PC-9 (cell line): Measurements from ENCODE around the gene XAB2.

Source experiments
- CTCF ChIP-seq: fragments of 200-600 bp; sonication (generic); conservative IDR thresholded peaks from 2 replicates; pipeline ENCODE4 v1.6.1; 2017; ENCODE audit warnings: mixed run types, antibody characterized with exemption, mild to moderate bottlenecking, moderate library complexity
- EZH2 ChIP-seq: fragments of 200-600 bp; sonication (generic); IDR thresholded peaks from 2 replicates; pipeline ENCODE4 v1.8.0; 2017; ENCODE audit warnings: antibody characterized with exemption, low read depth

DNA sequence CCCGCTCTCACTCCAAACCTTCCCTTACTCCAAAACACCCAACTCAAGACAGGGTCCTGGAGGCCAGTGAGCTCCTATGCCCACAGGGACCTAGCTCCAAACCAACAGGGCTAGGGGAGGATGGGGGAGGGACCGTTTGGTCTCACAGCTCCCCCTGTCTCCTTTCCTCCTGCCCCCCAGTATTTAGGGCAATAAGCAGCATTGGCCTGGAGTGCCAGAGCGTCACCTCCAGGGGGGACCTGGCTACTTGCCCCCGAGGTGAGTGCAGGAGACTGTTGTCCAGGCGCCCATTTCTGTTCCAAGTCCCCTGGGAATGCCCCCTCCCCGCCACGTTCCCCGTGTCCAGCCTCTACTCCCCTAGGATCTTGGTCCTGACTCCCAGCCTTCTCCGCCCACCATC lies 40.3 kb upstream of the XAB2 start:
- TF ChIP-seq EZH2, result no peak
- TF ChIP-seq CTCF, result no peak
